ENCODE data around the gene VEGFB.

The VEGFB gene

GRCh38 chr11:64247729-64248531, 13.5 kb downstream of the VEGFB start:
- H3K79me2 ChIP-seq (ENCODE audit: insufficient read depth, low read length), result peaks cover 39% of the 10 kb centered on the region
- H3K36me3 ChIP-seq (ENCODE audit: insufficient read depth, low read length), result peaks cover 24% of the 10 kb centered on the region
- no peak overlapping the region for H3K4me3 ChIP-seq (ENCODE audit: low read depth in 1 of 2, low read length in 2 of 2)
- no peak overlapping the region for H2AFZ ChIP-seq (ENCODE audit: low read depth, low read length)
- H3K9ac ChIP-seq (ENCODE audit: low read depth, low read length), result no peak overlapping the region
- no peaks in the 10 kb centered on the region for H3K27me3 ChIP-seq (ENCODE audit: insufficient read depth, low read length, poor library complexity)
- no peak for DNase-seq
- H3K4me1 ChIP-seq (ENCODE audit: insufficient read depth, low read length), result peaks cover 61% of the 10 kb centered on the region
- H3K27ac ChIP-seq (ENCODE audit: low read length), result no peak overlapping the region
- H4K20me1 ChIP-seq (ENCODE audit: insufficient read depth, low read length), result peaks cover 28% of the 10 kb centered on the region
- TF ChIP-seq CTCF (IDR thresholded peaks at IDR 0.05; ENCODE audit: borderline replicate concordance, extremely low read depth, low read length, poor library complexity, severe bottlenecking) (no peak), EZH2 (IDR thresholded peaks at IDR 0.05; ENCODE audit: borderline replicate concordance, low read depth, low read length, severe bottlenecking) (no peak)
- H3K4me2 ChIP-seq (ENCODE audit: insufficient read depth, low read length), result no peak overlapping the region
- no peak for ATAC-seq (ENCODE audit: insufficient read depth, low read depth)
- no peaks in the 10 kb centered on the region for H3K9me3 ChIP-seq (ENCODE audit: insufficient read depth, low read length, severe bottlenecking)

GRCh38 chr11:64248578-64248977, 14.2 kb downstream of the VEGFB start:
- peaks cover 32% of the 10 kb centered on the region for H3K79me2 ChIP-seq (ENCODE audit: insufficient read depth, low read length)
- peaks cover 22% of the 10 kb centered on the region for H4K20me1 ChIP-seq (ENCODE audit: insufficient read depth, low read length)
- no peak for ATAC-seq (ENCODE audit: insufficient read depth, low read depth)
- H3K9ac ChIP-seq (ENCODE audit: low read depth, low read length), result no peak overlapping the region
- peaks cover 17% of the 10 kb centered on the region for H3K36me3 ChIP-seq (ENCODE audit: insufficient read depth, low read length)
- H3K9me3 ChIP-seq (ENCODE audit: insufficient read depth, low read length, severe bottlenecking), result no peaks in the 10 kb centered on the region
- no peak for TF ChIP-seq EZH2 (IDR thresholded peaks at IDR 0.05; ENCODE audit: borderline replicate concordance, low read depth, low read length, severe bottlenecking)
- no peak for TF ChIP-seq CTCF (IDR thresholded peaks at IDR 0.05; ENCODE audit: borderline replicate concordance, extremely low read depth, low read length, poor library complexity, severe bottlenecking)
- DNase-seq, result no peak
- H3K4me2 ChIP-seq (ENCODE audit: insufficient read depth, low read length), result no peak overlapping the region
- H3K27me3 ChIP-seq (ENCODE audit: insufficient read depth, low read length, poor library complexity), result no peaks in the 10 kb centered on the region
- H3K4me3 ChIP-seq (ENCODE audit: low read depth in 1 of 2, low read length in 2 of 2), result no peak overlapping the region
- peaks cover 56% of the 10 kb centered on the region for H3K4me1 ChIP-seq (ENCODE audit: insufficient read depth, low read length)
- no peak overlapping the region for H3K27ac ChIP-seq (ENCODE audit: low read length)
- no peak overlapping the region for H2AFZ ChIP-seq (ENCODE audit: low read depth, low read length)

- H4K20me1 ChIP-seq (ENCODE audit: insufficient read depth, low read length), result peaks cover 21% of the 10 kb centered on the region
- H3K27me3 ChIP-seq (ENCODE audit: insufficient read depth, low read length, poor library complexity), result no peaks in the 10 kb centered on the region
- H3K9me3 ChIP-seq (ENCODE audit: insufficient read depth, low read length, severe bottlenecking), result no peaks in the 10 kb centered on the region
- DNase-seq (no peak), ATAC-seq (ENCODE audit: insufficient read depth, low read depth) (no peak)
- no peak overlapping the region for H3K4me2 ChIP-seq (ENCODE audit: insufficient read depth, low read length)
- peaks cover 12% of the 10 kb centered on the region for H3K36me3 ChIP-seq (ENCODE audit: insufficient read depth, low read length)
- H3K27ac ChIP-seq (ENCODE audit: low read length), result no peak overlapping the region
- no peak overlapping the region for H2AFZ ChIP-seq (ENCODE audit: low read depth, low read length)
- peaks cover 52% of the 10 kb centered on the region for H3K4me1 ChIP-seq (ENCODE audit: insufficient read depth, low read length)
- H3K79me2 ChIP-seq (ENCODE audit: insufficient read depth, low read length), result peaks cover 28% of the 10 kb centered on the region
- H3K9ac ChIP-seq (ENCODE audit: low read depth, low read length), result no peak overlapping the region
- TF ChIP-seq CTCF (IDR thresholded peaks at IDR 0.05; ENCODE audit: borderline replicate concordance, extremely low read depth, low read length, poor library complexity, severe bottlenecking) (no peak), EZH2 (IDR thresholded peaks at IDR 0.05; ENCODE audit: borderline replicate concordance, low read depth, low read length, severe bottlenecking) (no peak)
- no peak overlapping the region for H3K4me3 ChIP-seq (ENCODE audit: low read depth in 1 of 2, low read length in 2 of 2)
These were observed 14.7 kb downstream of the VEGFB start for GRCh38 chr11:64249038-64249437.

Measured in DND-41 (cell line).